Stimulated activated CD8-positive, alpha-beta memory T cell treated with anti-CD3 and anti-CD28 coated beads, Interleukin-12 subunit alpha, Interleukin-12 subunit beta, amount 100 ng/mL, for 1 hour (primary cell): ENCODE measurements around the gene GEMIN7.
A peak's percentile ranks its signal among the peaks of the same experiment; 100 is the strongest.
"Not testable (repeated sequence)": the region's sequence is repeated elsewhere in the genome, so short reads cannot be mapped to it uniquely, and the experiment has no call there.

Experiments used
- DNase-seq: peaks from one replicate; pipeline ENCODE4 v3.0.0-alpha.2; 2020; ENCODE audit warnings: low read depth

Gene GEMIN7

GRCh38 chr19:45104658-45105349 lies 25.7 kb downstream of the GEMIN7 start:
- DNase-seq = no peak

- not testable (repeated sequence) for DNase-seq
These were observed 27.3 kb downstream of the GEMIN7 start for GRCh38 chr19:45106363-45106762.

- DNase-seq = no peak
These were observed 28.6 kb downstream of the GEMIN7 start for GRCh38 chr19:45107621-45108150.

DNA sequence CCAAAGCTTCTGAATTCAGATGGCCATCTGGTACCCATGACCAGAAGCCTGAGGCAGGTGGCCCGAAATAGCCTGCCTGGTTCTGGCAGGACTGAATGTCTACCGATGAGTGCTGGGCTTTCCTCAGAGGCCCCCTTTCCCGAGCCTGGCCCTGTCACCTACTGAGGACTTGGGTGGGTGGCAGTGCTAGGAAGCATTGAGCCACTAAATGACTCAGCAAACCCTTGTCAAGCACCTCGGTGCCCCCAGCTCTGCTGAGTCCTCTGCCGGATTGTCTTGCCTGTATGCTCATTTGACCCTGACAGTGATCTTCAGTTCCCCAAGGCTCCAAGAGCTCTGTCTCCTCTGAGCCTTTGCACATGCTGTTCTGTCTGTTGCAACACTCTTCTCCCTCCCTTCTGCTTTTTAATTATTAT lies 31.8 kb downstream of the GEMIN7 start:
- DNase-seq = no peak

DNA sequence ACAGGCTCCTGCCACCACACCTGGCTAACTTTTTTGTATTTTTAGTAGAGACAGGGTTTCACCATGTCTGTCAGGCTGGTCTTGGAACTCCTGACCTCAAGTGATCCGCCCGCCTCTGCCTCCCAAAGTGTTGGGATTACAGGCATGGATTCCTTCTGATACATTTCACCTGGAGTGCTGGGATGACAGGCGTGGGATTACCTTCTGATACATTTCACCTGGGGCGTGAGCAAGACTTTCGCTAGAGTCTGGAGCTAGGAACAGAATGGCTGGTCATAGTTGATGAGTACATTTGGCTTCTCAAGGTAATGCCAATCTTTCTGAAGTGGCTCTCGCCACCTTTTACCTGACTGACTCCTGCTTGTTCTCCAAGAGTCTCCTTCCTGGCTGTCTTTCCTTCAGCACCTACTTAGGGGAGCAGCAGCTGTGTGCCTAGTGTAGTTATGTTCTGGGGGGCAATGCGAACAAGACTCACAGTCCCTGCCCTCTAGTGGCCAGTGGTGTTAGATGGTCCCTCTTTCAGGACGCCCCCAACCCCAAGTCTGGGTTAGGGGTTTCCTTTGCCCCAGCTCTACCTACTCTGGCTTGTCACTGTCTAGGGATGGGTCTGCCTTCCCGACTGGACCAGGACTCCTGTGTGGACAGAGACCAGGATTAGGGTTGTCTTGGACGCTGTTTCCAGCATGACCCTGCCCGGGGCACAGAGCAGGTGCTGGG lies 33.2 kb downstream of the GEMIN7 start:
- DNase-seq = no peak

- no peak for DNase-seq
These were observed 34.6 kb downstream of the GEMIN7 start for GRCh38 chr19:45113628-45114027.

DNA sequence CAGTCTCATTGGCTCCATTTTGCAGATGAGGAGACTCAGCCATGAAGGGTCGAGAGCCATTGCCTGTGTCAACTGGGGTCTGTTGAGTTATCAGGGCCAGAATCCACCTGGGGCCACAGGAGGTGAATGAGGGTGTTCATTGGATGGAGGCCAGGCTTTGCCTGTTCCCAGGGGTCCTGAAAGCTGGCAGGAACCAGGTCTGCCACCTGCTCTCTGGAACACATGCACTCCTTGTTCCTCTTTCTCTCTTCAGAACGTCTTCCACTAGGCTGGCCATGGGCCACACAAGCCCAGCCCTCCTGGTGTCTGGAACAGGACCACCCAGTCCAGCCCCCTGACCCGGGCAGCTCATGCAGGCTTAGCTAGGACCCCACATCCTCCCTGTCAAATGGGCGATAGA lies 35.1 kb downstream of the GEMIN7 start:
- no peak for DNase-seq

GRCh38 chr19:45115809-45116615 lies 37.0 kb downstream of the GEMIN7 start:
- no peak for DNase-seq

DNA sequence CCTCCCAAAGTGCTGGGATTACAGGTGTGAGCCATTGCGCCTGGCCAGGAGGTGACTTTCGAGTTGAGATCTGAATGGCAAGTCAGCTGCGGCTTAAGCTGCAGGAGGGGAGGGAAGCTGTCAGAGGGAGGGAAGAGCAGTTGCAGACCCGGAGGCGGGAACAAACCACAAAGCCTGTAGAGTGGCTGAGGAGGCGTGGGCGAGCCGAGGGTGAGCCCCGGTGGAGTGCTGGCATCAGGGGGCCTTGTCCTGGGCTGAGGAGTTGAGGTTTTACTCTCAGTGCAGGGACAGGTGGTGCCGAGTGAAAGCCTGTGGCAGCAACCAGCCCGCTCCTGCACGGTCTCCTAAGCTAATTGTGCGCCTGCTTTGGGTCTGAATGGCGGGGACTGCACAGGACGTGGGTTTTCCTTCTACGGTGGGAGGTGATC lies 38.1 kb downstream of the GEMIN7 start:
- no peak for DNase-seq

DNA sequence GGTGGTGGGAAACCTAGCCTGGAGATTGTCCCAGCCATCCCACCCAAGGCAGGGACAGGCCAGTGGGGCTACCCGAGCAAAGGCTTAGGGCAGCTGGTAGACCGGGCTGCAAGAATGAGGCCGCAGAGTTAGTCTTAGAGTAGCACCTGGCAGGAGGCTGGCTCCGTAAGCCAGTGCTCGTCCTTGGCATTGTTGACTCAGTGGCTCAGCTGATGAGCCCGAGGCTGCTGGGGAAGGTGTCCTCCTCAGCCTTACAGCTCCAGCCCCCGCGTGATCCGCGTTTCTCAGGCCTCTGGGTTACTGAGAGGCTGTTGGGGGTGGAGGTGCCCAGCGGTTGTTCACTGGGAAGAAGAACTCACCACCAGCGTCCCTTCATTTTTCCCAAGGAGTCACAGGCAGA lies 38.6 kb downstream of the GEMIN7 start:
- DNase-seq = no peak

- no peak for DNase-seq
These were observed 39.0 kb downstream of the GEMIN7 start for GRCh38 chr19:45118106-45118505.

DNA sequence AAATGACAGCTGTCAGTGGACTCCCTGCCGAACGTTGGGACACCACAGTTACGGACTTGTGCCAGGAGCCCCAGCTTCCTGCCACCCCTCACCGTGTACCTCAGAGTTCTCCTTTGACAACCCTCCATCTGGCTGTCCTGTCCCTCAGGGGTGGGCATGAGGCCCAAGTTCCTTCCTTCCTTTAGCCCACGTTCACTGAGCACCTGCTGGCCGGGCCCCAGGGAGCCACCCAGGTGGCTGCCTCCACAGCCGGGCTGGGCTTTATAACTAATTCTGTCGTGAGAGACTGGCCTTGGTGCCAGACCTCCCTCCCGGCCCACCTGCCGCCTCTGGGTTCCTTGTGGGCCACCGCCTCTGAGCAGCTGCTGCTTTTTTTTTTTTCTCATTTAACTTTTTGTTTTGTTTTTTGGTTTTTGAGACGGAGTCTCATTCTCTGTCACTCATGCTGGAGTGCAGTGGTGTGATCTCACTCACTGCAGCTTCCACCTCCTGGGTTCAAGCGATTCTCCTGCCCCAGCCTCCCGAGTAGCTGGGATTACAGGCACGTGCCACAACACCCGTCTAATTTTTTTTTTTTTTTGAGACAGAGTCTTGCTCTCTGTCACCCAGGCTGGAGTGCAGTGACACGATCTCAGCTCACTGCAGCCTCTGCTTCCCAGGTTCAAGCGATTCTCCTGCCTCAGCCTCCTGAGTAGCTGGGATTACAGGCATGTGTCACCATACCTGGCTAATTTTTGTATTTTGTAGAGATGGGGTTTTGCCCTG lies 39.7 kb downstream of the GEMIN7 start:
- DNase-seq = not testable (repeated sequence)

DNA sequence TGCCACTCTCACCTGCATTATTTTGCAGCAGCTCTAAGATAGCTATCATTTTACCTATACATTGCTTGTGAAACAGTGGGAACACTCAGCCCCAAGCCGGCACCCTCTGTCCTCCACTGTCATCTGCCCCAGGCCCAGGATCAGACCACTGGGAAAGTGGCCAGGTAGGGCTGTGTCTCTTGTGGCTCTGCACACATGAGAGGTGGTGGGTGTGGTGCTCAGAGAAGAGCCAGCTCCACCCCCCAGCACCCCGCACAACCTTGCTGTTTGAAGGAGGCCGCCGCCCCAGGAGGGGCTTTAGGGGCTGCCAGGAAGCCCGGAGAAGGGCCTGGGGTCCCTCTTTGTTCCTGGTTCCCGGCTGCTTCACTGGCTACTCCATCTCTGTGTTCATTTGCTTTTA lies 40.5 kb downstream of the GEMIN7 start:
- no peak for DNase-seq

- no peak for DNase-seq
These were observed 42.8 kb downstream of the GEMIN7 start for GRCh38 chr19:45121827-45122345.

DNA sequence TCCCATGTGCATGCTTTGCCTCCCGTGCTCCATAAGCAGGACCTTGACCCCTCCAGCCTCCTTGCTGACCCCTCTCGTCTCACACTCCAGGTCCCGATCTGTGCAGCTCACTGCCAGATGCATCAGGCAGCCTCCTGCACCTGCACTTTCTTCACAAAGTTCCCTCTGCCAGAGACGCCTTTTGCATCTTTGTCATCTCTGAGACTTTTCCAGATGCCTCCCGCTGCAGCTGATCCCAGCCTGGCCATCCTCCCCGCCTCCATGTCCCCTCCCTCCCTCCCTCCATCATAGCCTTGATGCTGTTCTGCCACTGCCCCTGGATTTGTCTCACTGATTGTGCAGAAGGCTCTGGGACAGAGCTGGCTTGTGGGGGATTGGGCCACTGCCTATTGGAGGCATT lies 43.8 kb downstream of the GEMIN7 start:
- DNase-seq = no peak

DNA sequence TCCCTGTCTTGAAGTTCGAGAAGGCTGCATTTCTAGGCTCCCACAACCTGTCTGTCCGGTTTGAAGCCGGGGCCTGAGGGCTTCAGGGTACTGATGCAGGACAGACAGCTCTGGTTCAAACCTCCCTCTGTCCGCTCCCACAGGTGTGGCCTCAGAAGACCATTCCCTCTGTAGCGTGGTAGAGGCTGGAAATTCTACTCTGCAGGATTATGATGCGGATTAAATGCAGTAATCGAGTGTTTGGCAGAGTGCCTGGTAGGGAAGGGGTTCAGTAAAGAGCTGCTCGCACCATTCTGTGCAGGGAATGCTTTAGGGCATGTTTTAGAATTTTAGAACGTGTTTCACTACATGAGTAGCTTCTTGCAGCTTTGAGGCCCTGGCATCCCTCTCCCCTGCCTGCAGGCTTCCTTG lies 44.4 kb downstream of the GEMIN7 start:
- DNase-seq = no peak

DNA sequence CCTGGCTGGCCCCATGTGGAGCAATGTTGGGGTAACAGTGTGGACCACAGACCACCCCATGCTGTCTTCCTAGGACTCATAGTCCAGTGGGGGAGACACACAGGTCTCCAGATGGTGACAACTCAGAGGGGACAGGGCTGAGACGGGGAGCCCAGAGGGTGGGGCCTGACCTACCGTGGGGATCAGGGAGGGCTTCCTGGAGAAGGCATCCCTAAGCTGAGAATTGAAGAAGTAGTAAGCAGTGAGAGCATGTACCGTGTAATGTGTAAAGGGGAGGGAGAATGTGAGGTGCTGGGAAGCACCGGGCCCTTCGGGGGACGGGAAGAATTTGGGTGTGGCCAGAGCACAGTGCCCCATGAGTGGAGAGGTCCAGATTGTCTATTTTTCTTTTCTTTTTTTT lies 45.0 kb downstream of the GEMIN7 start:
- DNase-seq = no peak

GRCh38 chr19:45125360-45125759 lies 46.3 kb downstream of the GEMIN7 start:
- no peak for DNase-seq

- peak; percentile 27 for DNase-seq
These were observed 47.0 kb downstream of the GEMIN7 start for GRCh38 chr19:45125975-45126493.

GRCh38 chr19:45126654-45127053 lies 47.6 kb downstream of the GEMIN7 start:
- DNase-seq = no peak

DNA sequence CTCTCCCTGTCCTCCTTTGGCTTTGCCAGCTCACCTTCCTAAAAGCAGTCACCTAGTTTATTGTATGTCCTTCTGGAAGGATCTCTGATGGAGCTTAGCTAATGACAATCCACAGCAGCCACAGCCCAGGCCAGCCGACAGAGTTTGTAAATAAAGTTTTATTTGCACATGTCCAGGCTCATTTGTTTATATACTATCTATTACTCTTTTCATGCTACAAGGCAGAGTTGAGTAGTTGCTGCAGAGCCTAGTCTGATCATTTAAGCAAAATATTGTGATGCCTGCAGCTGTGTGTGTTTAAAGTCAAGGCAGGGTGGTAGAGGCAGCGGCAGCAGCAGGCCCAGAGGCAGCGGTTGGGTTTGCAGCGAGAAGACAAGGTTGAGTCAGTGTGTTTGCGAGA lies 49.1 kb downstream of the GEMIN7 start:
- DNase-seq = no peak
